Panc1 (cell line): ENCODE measurements around the gene PRKCZ. TPM values are rescaled to one million over a fixed set of nuclear protein-coding genes. Genes with fewer than 3 reads are reported as not detected.

Experiments used
- ATAC-seq: fragments of 200-7000 bp; cut with Tn5 transposase; 2 replicates; pipeline ENCODE4 v1.9.1; 2020; ENCODE audit warnings: mild to moderate bottlenecking, moderate library complexity
- BruUV-seq: library from RNA; stranded (reverse); fragments of 400-500 nt; replicated peaks from 2 replicates; lab custom pipeline; 2021; lab: Mats Ljungman, UMichigan
- CTCF ChIA-PET: fragments of 300-600 bp; sonication (Branson Sonifier 250); formaldehyde crosslinking; loops from one replicate; lab custom pipeline; 2022; ENCODE audit warnings: antibody characterized with exemption; lab: Charles Lee
- POLR2A ChIA-PET: fragments of 300-600 bp; sonication (Branson Sonifier 250); formaldehyde crosslinking; loops from one replicate; lab custom pipeline; 2022; ENCODE audit warnings: antibody characterized with exemption; lab: Charles Lee
- DNase-seq: peaks from one replicate; pipeline ENCODE4 v3.0.0-alpha.2; 2010; ENCODE audit warnings: low read depth, low spot score
- H3K27ac ChIP-seq: 2 replicates; pipeline ENCODE4 v1.5.1; 2011; ENCODE audit warnings: mild to moderate bottlenecking, low read length, inconsistent platforms
- H3K27me3 ChIP-seq: fragments of 200-500 bp; sonication (Bioruptor generic); 2 replicates; pipeline ENCODE4 v1.6.0; 2014; ENCODE audit warnings: low read length, inconsistent platforms; ENCODE audit not compliant: control insufficient read depth, insufficient read depth
- H3K36me3 ChIP-seq: fragments of 200-500 bp; sonication (Bioruptor generic); 2 replicates; pipeline ENCODE4 v1.5.1; 2014; ENCODE audit warnings: inconsistent platforms, mild to moderate bottlenecking, low read length, moderate library complexity; ENCODE audit not compliant: control insufficient read depth, insufficient read depth
- H3K4me1 ChIP-seq: 2 replicates; pipeline ENCODE4 v1.5.1; 2011; ENCODE audit warnings: inconsistent platforms, mild to moderate bottlenecking, low read length, moderate library complexity; ENCODE audit not compliant: control insufficient read depth, insufficient read depth
- H3K4me3 ChIP-seq, 2 experiments: 2 replicates each; pipeline ENCODE4 v1.5.1; 2011 to 2012; ENCODE audit warnings: low read depth in 2 of 2, low read length in 2 of 2, mild to moderate bottlenecking in 2 of 2, inconsistent platforms in 1 of 2, moderate library complexity in 1 of 2
- H3K9me3 ChIP-seq: fragments of 200-500 bp; sonication (Bioruptor generic); 2 replicates; pipeline ENCODE4 v1.5.1; 2014; ENCODE audit warnings: low read depth, mild to moderate bottlenecking, inconsistent platforms, low read length, moderate library complexity; ENCODE audit not compliant: control insufficient read depth, insufficient read depth
- POLR2AphosphoS5 ChIP-seq: IDR thresholded peaks from 2 replicates; pipeline ENCODE4 v1.6.1; 2012; ENCODE audit warnings: mild to moderate bottlenecking, low read depth, low read length, moderate library complexity
- SIN3A ChIP-seq: IDR thresholded peaks from 2 replicates; pipeline ENCODE4 v1.6.1; 2012; ENCODE audit warnings: low read depth, mild to moderate bottlenecking, low read length, moderate library complexity, borderline replicate concordance; ENCODE audit not compliant: insufficient read depth
- TCF7L2 ChIP-seq: IDR thresholded peaks from 2 replicates; pipeline ENCODE4 v1.6.1; 2011; ENCODE audit warnings: mild to moderate bottlenecking, low read depth, low read length, inconsistent platforms
- in situ Hi-C: cut with HindIII; loops from 2 replicates; pipeline ENCODE4 v1.10.0; 2016; ENCODE audit warnings: low sequenced_read_pairs, low pct_unique_long_range_greater_than_20kb
- intact Hi-C: fragments of 100-400 bp; cut with micrococcal nuclease; formaldehyde crosslinking; loops from one replicate; pipeline ENCODE4 v1.10.0; 2022; ENCODE audit not compliant: unreplicated experiment
- total RNA-seq: library from RNA; stranded (reverse); gene quantifications from one replicate; pipeline ENCODE4 v1.2.1, GENCODE V29; 2021; ENCODE audit not compliant: unreplicated experiment
- TF ChIP-seq, protein P1 (sequence below), 2 experiments: IDR thresholded peaks; 2 replicates each; pipeline ENCODE4 v1.6.1; 2011 to 2012; ENCODE audit warnings: low read depth in 2 of 2, control low read depth in 1 of 2, low read length in 1 of 2, mild to moderate bottlenecking in 1 of 2, moderate library complexity in 1 of 2; ENCODE audit not compliant: insufficient read depth in 1 of 2
- TF ChIP-seq, protein P2 (sequence below): fragments of 450-650 bp; IDR thresholded peaks from 2 replicates; pipeline ENCODE4 v1.5.1; 2017; ENCODE audit warnings: mild to moderate bottlenecking

Gene PRKCZ
- total RNA-seq, 1 experiment from 2014 or later: 26.7 TPM

DNA sequence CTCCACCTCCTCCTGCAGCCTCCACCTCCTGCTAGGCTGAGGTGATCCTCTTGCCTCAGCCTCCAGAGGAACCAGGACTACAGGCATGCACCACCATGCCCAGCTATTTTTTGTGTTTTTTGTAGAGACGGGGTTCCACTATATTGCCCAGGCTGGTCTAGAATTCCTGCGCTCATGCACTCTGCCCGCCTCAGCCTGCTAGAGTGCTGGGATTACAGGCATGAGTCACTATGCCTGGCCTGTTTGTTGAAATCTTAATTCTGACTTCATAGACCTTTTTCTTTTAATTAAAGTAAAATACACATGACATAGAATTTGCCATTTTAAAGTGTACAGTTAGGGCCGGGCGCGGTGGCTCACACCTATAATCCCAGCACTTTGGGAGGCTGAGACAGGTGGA, 101.7 kb downstream of the PRKCZ start:
- no peak overlapping the region for H3K27ac ChIP-seq
- no peaks in the 10 kb centered on the region for H3K4me1 ChIP-seq
- DNase-seq (no peak), ATAC-seq (no peak)
- no TSS peak for BruUV-seq
- intact Hi-C loops: no loop called here
- no peaks in the 10 kb centered on the region for H3K36me3 ChIP-seq
- no peaks in the 10 kb centered on the region for H3K9me3 ChIP-seq
- no peaks in the 10 kb centered on the region for H3K27me3 ChIP-seq
- CTCF ChIA-PET: no interaction called here
- H3K4me3 ChIP-seq: no peak overlapping the region
- POLR2A ChIA-PET: no interaction called here
- TF ChIP-seq, protein P1, sequence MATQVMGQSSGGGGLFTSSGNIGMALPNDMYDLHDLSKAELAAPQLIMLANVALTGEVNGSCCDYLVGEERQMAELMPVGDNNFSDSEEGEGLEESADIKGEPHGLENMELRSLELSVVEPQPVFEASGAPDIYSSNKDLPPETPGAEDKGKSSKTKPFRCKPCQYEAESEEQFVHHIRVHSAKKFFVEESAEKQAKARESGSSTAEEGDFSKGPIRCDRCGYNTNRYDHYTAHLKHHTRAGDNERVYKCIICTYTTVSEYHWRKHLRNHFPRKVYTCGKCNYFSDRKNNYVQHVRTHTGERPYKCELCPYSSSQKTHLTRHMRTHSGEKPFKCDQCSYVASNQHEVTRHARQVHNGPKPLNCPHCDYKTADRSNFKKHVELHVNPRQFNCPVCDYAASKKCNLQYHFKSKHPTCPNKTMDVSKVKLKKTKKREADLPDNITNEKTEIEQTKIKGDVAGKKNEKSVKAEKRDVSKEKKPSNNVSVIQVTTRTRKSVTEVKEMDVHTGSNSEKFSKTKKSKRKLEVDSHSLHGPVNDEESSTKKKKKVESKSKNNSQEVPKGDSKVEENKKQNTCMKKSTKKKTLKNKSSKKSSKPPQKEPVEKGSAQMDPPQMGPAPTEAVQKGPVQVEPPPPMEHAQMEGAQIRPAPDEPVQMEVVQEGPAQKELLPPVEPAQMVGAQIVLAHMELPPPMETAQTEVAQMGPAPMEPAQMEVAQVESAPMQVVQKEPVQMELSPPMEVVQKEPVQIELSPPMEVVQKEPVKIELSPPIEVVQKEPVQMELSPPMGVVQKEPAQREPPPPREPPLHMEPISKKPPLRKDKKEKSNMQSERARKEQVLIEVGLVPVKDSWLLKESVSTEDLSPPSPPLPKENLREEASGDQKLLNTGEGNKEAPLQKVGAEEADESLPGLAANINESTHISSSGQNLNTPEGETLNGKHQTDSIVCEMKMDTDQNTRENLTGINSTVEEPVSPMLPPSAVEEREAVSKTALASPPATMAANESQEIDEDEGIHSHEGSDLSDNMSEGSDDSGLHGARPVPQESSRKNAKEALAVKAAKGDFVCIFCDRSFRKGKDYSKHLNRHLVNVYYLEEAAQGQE (IDR thresholded peaks at IDR 0.05; ENCODE audit: insufficient read depth in 1 of 2, low read depth in 2 of 2, low read length in 1 of 2): no peak
- TF ChIP-seq TCF7L2 (no peak), POLR2AphosphoS5 (no peak), SIN3A (no peak)
- TF ChIP-seq, protein P2, sequence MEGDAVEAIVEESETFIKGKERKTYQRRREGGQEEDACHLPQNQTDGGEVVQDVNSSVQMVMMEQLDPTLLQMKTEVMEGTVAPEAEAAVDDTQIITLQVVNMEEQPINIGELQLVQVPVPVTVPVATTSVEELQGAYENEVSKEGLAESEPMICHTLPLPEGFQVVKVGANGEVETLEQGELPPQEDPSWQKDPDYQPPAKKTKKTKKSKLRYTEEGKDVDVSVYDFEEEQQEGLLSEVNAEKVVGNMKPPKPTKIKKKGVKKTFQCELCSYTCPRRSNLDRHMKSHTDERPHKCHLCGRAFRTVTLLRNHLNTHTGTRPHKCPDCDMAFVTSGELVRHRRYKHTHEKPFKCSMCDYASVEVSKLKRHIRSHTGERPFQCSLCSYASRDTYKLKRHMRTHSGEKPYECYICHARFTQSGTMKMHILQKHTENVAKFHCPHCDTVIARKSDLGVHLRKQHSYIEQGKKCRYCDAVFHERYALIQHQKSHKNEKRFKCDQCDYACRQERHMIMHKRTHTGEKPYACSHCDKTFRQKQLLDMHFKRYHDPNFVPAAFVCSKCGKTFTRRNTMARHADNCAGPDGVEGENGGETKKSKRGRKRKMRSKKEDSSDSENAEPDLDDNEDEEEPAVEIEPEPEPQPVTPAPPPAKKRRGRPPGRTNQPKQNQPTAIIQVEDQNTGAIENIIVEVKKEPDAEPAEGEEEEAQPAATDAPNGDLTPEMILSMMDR: no peak
- in situ Hi-C loops: no loop called here

GRCh38 chr1:2152954-2153353, 102.7 kb downstream of the PRKCZ start:
- in situ Hi-C loops (no loop called here), intact Hi-C loops (no loop called here)
- ChIA-PET CTCF (no interaction called here), POLR2A (no interaction called here)
- no peak overlapping the region for H3K4me3 ChIP-seq
- TF ChIP-seq, protein P2: no peak
- TF ChIP-seq, protein P1 (IDR thresholded peaks at IDR 0.05; ENCODE audit: insufficient read depth in 1 of 2, low read depth in 2 of 2, low read length in 1 of 2): no peak
- TF ChIP-seq TCF7L2 (no peak), POLR2AphosphoS5 (no peak), SIN3A (no peak)
- H3K27ac ChIP-seq: no peak overlapping the region
- DNase-seq (no peak), ATAC-seq (no peak)
- H3K4me1 ChIP-seq: no peaks in the 10 kb centered on the region
- H3K9me3 ChIP-seq: no peaks in the 10 kb centered on the region
- no TSS peak for BruUV-seq
- H3K27me3 ChIP-seq: no peaks in the 10 kb centered on the region
- H3K36me3 ChIP-seq: no peaks in the 10 kb centered on the region
